HCT116 (cell line): ENCODE data around the gene ACTR3. TPM values are rescaled to one million over a fixed set of nuclear protein-coding genes. Genes with fewer than 3 reads are reported as not detected.

Experiments used
- ATAC-seq: fragments of 200-7000 bp; cut with Tn5 transposase; 2 replicates; pipeline ENCODE4 v1.9.1; 2020; ENCODE audit warnings: mild to moderate bottlenecking, moderate library complexity
- BruUV-seq: library from RNA; stranded (reverse); fragments of 400-500 nt; replicated peaks from 2 replicates; lab custom pipeline; 2021; lab: Mats Ljungman, UMichigan
- CTCF ChIA-PET: fragments of 300-600 bp; sonication (Branson Sonifier 250); formaldehyde crosslinking; loops from one replicate; lab custom pipeline; 2021; ENCODE audit warnings: antibody characterized with exemption; lab: Charles Lee
- POLR2A ChIA-PET: fragments of 300-600, 350-600 bp; sonication (Branson Sonifier 250); formaldehyde crosslinking; loops from one replicate; lab custom pipeline; 2021; ENCODE audit warnings: antibody characterized with exemption; lab: Charles Lee
- RAD21 ChIA-PET, 2 experiments: fragments of 300-600 bp; sonication (Branson Sonifier 250); formaldehyde crosslinking; loops; one replicate each; lab custom pipeline; 2023; ENCODE audit warnings: low total read pairs in 2 of 2; ENCODE audit not compliant: uncharacterized antibody in 2 of 2, unreplicated experiment in 2 of 2, low non-redundant PET in 1 of 2; lab: Charles Lee
- DNase-seq: peaks from one replicate; pipeline ENCODE4 v3.0.0-alpha.2; 2010; ENCODE audit warnings: low read depth, low spot score
- H2AFZ ChIP-seq: fragments of 200-600 bp; shearing (Covaris generic), sonication (generic); 2 replicates; pipeline ENCODE4 v1.6.1; 2017; ENCODE audit warnings: low read depth, mixed run types, mixed read lengths, antibody characterized with exemption, low read length; ENCODE audit not compliant: poor library complexity, severe bottlenecking
- H3K27ac ChIP-seq: 2 replicates; pipeline ENCODE4 v1.5.1; 2012; ENCODE audit warnings: low read depth, low read length
- H3K27me3 ChIP-seq: fragments of 200-600 bp; sonication (generic); 2 replicates; pipeline ENCODE4 v1.6.1; 2016; ENCODE audit warnings: mixed run types, low read length, mixed read lengths; ENCODE audit not compliant: insufficient read depth
- H3K36me3 ChIP-seq, 2 experiments: fragments of 200-500 bp in 1 of 2; fragments of 200-600 bp in 1 of 2; sonication (Bioruptor generic) in 1 of 2; sonication (generic) in 1 of 2; 2 replicates each; pipeline versions ENCODE4 v1.5.1 to v1.6.1; 2014 to 2016; ENCODE audit warnings: low read length in 2 of 2, inconsistent platforms in 1 of 2, mixed read lengths in 1 of 2, mixed run types in 1 of 2; ENCODE audit not compliant: insufficient read depth in 2 of 2, control insufficient read depth in 1 of 2
- H3K4me1 ChIP-seq, 2 experiments: fragments of 200-600 bp in 1 of 2; sonication (generic) in 1 of 2; 2 replicates each; pipeline versions ENCODE4 v1.5.1 to v1.6.1; 2012 to 2017; ENCODE audit warnings: low read length in 2 of 2, inconsistent platforms in 1 of 2, mild to moderate bottlenecking in 1 of 2, mixed read lengths in 1 of 2, mixed run types in 1 of 2, moderate library complexity in 1 of 2; ENCODE audit not compliant: insufficient read depth in 2 of 2, control insufficient read depth in 1 of 2
- H3K4me2 ChIP-seq: fragments of 200-600 bp; sonication (generic); 2 replicates; pipeline ENCODE4 v1.6.1; 2017; ENCODE audit warnings: mixed run types, low read length, mixed read lengths
- H3K4me3 ChIP-seq, 2 experiments: fragments of 200-600 bp in 1 of 2; sonication (generic) in 1 of 2; replicated peaks in 1 of 2; 2 replicates each; pipeline ENCODE4 v1.5.1; 2011 to 2016; ENCODE audit warnings: low read length in 2 of 2, control low read depth in 1 of 2, low read depth in 1 of 2, mild to moderate bottlenecking in 1 of 2, mixed read lengths in 1 of 2, mixed run types in 1 of 2
- H3K79me2 ChIP-seq: fragments of 200-600 bp; sonication (generic); 2 replicates; pipeline ENCODE4 v1.6.1; 2017; ENCODE audit warnings: mild to moderate bottlenecking, mixed run types, low read length, moderate library complexity, mixed read lengths; ENCODE audit not compliant: insufficient read depth
- H3K9ac ChIP-seq: fragments of 200-600 bp; sonication (generic); 2 replicates; pipeline ENCODE4 v1.6.1; 2016; ENCODE audit warnings: low read length, mixed read lengths
- H3K9me2 ChIP-seq: fragments of 200-600 bp; sonication (generic), shearing (Covaris generic); 2 replicates; pipeline ENCODE4 v1.6.1; 2017; ENCODE audit warnings: mixed run types, mild to moderate bottlenecking, moderate library complexity; ENCODE audit not compliant: insufficient read depth
- H3K9me3 ChIP-seq, 2 experiments: fragments of 200-500 bp in 1 of 2; fragments of 200-600 bp in 1 of 2; sonication (Bioruptor generic) in 1 of 2; sonication (generic) in 1 of 2; 2 replicates each; pipeline ENCODE4 v1.6.1; 2014 to 2017; ENCODE audit warnings: low read length in 2 of 2, mixed read lengths in 2 of 2, inconsistent platforms in 1 of 2, low read depth in 1 of 2, mild to moderate bottlenecking in 1 of 2, mixed run types in 1 of 2, moderate library complexity in 1 of 2; ENCODE audit not compliant: control insufficient read depth in 1 of 2, insufficient read depth in 1 of 2
- H4K20me1 ChIP-seq: fragments of 200-600 bp; sonication (generic), shearing (Covaris generic); 2 replicates; pipeline ENCODE4 v1.6.1; 2017; ENCODE audit warnings: mixed run types, mild to moderate bottlenecking, moderate library complexity; ENCODE audit not compliant: insufficient read depth
- ATF3 ChIP-seq: IDR thresholded peaks from 2 replicates; pipeline ENCODE4 v1.6.1; 2012
- CBX3 ChIP-seq: IDR thresholded peaks from 2 replicates; pipeline ENCODE4 v1.6.1; 2012; ENCODE audit warnings: low read depth
- EZH2phosphoT487 ChIP-seq: fragments of 200-600 bp; IDR thresholded peaks from 2 replicates; pipeline ENCODE4 v1.6.1; 2018; ENCODE audit warnings: antibody characterized with exemption, borderline replicate concordance
- MAX ChIP-seq: IDR thresholded peaks from 2 replicates; pipeline ENCODE4 v1.6.1; 2012
- POLR2A ChIP-seq: IDR thresholded peaks from 2 replicates; pipeline ENCODE4 v1.7.0; 2011; ENCODE audit warnings: borderline replicate concordance; ENCODE audit not compliant: insufficient read depth, insufficient read length; ENCODE audit errors: extremely low read depth
- POLR2AphosphoS5 ChIP-seq: IDR thresholded peaks from 2 replicates; pipeline ENCODE4 v1.6.1; 2011; ENCODE audit warnings: mild to moderate bottlenecking, low read depth, low read length, moderate library complexity
- REST ChIP-seq: IDR thresholded peaks from 2 replicates; pipeline ENCODE4 v1.6.1; 2012; ENCODE audit warnings: low read depth
- SIN3A ChIP-seq: IDR thresholded peaks from 2 replicates; pipeline ENCODE4 v1.6.1; 2012; ENCODE audit warnings: low read depth
- YY1 ChIP-seq: IDR thresholded peaks from 2 replicates; pipeline ENCODE4 v1.6.1; 2011; ENCODE audit warnings: low read length, low read depth, moderate library complexity, mild to moderate bottlenecking; ENCODE audit not compliant: insufficient replicate concordance; ENCODE audit errors: extremely low read depth
- ZFX ChIP-seq: fragments of 450-650 bp; IDR thresholded peaks from 2 replicates; pipeline ENCODE4 v1.6.1; 2017
- ZNF274 ChIP-seq: fragments of 200-500 bp; sonication (Bioruptor generic); IDR thresholded peaks from 2 replicates; pipeline ENCODE4 v1.6.1; 2014; ENCODE audit warnings: mild to moderate bottlenecking, low read depth, low read length, inconsistent platforms
- intact Hi-C: fragments of 100-400 bp; cut with micrococcal nuclease; formaldehyde crosslinking; loops from 2 replicates; pipeline ENCODE4 v1.10.0; 2022
- total RNA-seq: library from RNA; stranded (reverse); gene quantifications from one replicate; pipeline ENCODE4 v1.2.1, GENCODE V29; 2021; ENCODE audit not compliant: unreplicated experiment
- TF ChIP-seq, protein P1 (sequence below): IDR thresholded peaks from 2 replicates; pipeline ENCODE4 v1.6.1; 2011; ENCODE audit warnings: mild to moderate bottlenecking, low read length, moderate library complexity; ENCODE audit not compliant: insufficient replicate concordance; ENCODE audit errors: extremely low read depth

The ACTR3 gene
- total RNA-seq, 1 experiment from 2014 or later = 232 TPM

DNA sequence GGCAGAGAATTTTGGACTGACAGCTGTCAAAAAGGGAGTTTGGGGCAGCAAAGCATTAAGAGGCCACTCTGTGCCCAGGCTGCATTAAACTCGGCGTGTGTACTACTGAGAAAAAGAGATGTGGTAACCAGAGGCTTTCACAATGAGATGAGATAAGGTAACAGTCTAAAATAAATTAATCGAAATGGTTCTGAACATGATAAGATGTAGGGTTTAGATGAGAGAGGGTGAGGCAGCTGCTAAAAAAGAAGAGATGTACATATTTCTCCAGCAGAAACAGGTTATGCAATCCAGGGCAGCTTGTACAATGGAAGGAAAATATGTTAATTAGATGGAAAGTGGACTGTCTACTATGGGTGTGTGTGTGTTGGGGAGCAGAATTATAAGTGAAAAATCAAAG, 39.2 kb upstream of the ACTR3 start (continued):
- TF ChIP-seq REST (no peak), SIN3A (no peak), MAX (no peak)

DNA sequence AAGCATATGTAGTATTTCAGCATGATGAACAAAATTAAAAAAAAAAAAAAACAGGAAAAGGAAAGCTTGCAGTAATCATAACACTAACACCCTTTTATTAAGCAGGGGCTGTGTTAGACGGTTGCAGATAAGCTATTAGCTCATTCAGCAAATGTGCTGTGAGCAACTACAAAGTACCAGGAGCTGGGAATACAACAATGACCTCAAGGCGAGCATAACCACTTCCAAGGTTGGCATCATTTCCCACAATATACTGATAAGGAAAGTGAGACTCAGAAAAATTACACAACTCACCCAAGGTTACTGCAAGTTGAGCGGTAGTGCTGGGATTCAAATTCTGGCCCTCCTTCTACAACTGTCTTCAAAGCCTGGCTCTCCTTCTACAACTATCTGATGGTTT, 38.2 kb upstream of the ACTR3 start:
- ATAC-seq = no peak
- H3K9me3 ChIP-seq = no peaks in the 10 kb centered on the region
- no peaks in the 10 kb centered on the region for H3K36me3 ChIP-seq
- peaks cover 0 to 7% of the 10 kb centered on the region in 2 experiments; a peak in 2 of 4 replicates for H3K4me1 ChIP-seq
- TF ChIP-seq YY1 = no peak
- TF ChIP-seq POLR2A = no peak
- TF ChIP-seq ATF3 = no peak
- no peak for TF ChIP-seq ZNF274
- no peak for TF ChIP-seq REST
- TF ChIP-seq EZH2phosphoT487 = no peak
- no peak for TF ChIP-seq MAX
- TF ChIP-seq, protein P1, sequence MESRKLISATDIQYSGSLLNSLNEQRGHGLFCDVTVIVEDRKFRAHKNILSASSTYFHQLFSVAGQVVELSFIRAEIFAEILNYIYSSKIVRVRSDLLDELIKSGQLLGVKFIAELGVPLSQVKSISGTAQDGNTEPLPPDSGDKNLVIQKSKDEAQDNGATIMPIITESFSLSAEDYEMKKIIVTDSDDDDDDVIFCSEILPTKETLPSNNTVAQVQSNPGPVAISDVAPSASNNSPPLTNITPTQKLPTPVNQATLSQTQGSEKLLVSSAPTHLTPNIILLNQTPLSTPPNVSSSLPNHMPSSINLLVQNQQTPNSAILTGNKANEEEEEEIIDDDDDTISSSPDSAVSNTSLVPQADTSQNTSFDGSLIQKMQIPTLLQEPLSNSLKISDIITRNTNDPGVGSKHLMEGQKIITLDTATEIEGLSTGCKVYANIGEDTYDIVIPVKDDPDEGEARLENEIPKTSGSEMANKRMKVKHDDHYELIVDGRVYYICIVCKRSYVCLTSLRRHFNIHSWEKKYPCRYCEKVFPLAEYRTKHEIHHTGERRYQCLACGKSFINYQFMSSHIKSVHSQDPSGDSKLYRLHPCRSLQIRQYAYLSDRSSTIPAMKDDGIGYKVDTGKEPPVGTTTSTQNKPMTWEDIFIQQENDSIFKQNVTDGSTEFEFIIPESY = no peak
- TF ChIP-seq POLR2AphosphoS5 = no peak
- TF ChIP-seq ZFX = no peak
- TF ChIP-seq CBX3 = no peak
- no peak overlapping the region for H3K4me3 ChIP-seq
- no peaks in the 10 kb centered on the region for H3K9me2 ChIP-seq
- intact Hi-C loops = no loop called here
- no peak overlapping the region for H3K4me2 ChIP-seq
- no peak for DNase-seq
- RAD21 ChIA-PET = no interaction called here
- H4K20me1 ChIP-seq = no peaks in the 10 kb centered on the region
- H3K27ac ChIP-seq = no peak overlapping the region
- no peaks in the 10 kb centered on the region for H3K79me2 ChIP-seq
- H2AFZ ChIP-seq = no peak overlapping the region
- BruUV-seq = no TSS peak
- CTCF ChIA-PET = no interaction called here
- POLR2A ChIA-PET = no interaction called here
- no peak overlapping the region for H3K9ac ChIP-seq
- no peaks in the 10 kb centered on the region for H3K27me3 ChIP-seq
